HepG2 (cell line): ENCODE data around the gene OR2B2. TPM values are rescaled to one million over a fixed set of nuclear protein-coding genes. Genes with fewer than 3 reads are reported as not detected.
A peak's percentile ranks its signal among the peaks of the same experiment; 100 is the strongest.

Source experiments
- HES4 ChIP-seq: sonication (generic); formaldehyde crosslinking; IDR thresholded peaks from 2 replicates; pipeline ENCODE4 v1.9.0; 2021; ENCODE audit warnings: mild to moderate bottlenecking, missing genetic modification reagents, borderline replicate concordance
- ZBTB37 ChIP-seq: sonication (generic); formaldehyde crosslinking; IDR thresholded peaks from 2 replicates; pipeline ENCODE4 v1.4.0; 2020; ENCODE audit warnings: mild to moderate bottlenecking, missing genetic modification reagents
- ZNF296 ChIP-seq: sonication (generic); formaldehyde crosslinking; conservative IDR thresholded peaks from 2 replicates; pipeline ENCODE4 v1.5.0; 2020; ENCODE audit warnings: mild to moderate bottlenecking, missing genetic modification reagents
- ZNF33B ChIP-seq: sonication (generic); formaldehyde crosslinking; IDR thresholded peaks from 2 replicates; pipeline ENCODE4 v1.5.1; 2020; ENCODE audit warnings: mild to moderate bottlenecking, missing genetic modification reagents
- ZNF343 ChIP-seq: sonication (generic); formaldehyde crosslinking; IDR thresholded peaks from 2 replicates; pipeline ENCODE4 v1.4.0; 2020; ENCODE audit warnings: mild to moderate bottlenecking, missing genetic modification reagents
- ZNF543 ChIP-seq: sonication (generic); formaldehyde crosslinking; IDR thresholded peaks from 2 replicates; pipeline ENCODE4 v1.4.0; 2020; ENCODE audit warnings: mild to moderate bottlenecking, missing genetic modification reagents
- ZNF570 ChIP-seq: sonication (generic); formaldehyde crosslinking; IDR thresholded peaks from 2 replicates; pipeline ENCODE4 v1.4.0; 2020; ENCODE audit warnings: mild to moderate bottlenecking, missing genetic modification reagents, borderline replicate concordance
- polyA plus RNA-seq, 8 experiments: library from polyadenylated mRNA; depleted of rRNA in 3 of 8; stranded (reverse) in 7 of 8; unstranded in 1 of 8; fragments of >200 nt; fragmentation: Illumina TruSeq in 4 of 8; extraction: Trizol in 4 of 8; gene quantifications; 2 replicates each; pipeline versions ENCODE4 v1.2.1 to v1.2.3, GENCODE V29; 2011 to 2016; ENCODE audit warnings: low read depth in 4 of 8, missing spikeins in 1 of 8, mixed read lengths in 1 of 8; ENCODE audit not compliant: insufficient read depth in 1 of 8
- total RNA-seq, 5 experiments: library from RNA; depleted of rRNA; stranded (reverse); fragments of >200 nt; fragmentation: Illumina TruSeq; extraction: Trizol; gene quantifications; 2 replicates each; pipeline ENCODE4 v1.2.3, GENCODE V29; 2016; ENCODE audit warnings: low read depth in 1 of 5
- TF ChIP-seq, protein P1 (sequence below): IDR thresholded peaks from 2 replicates; pipeline ENCODE4 v1.6.1; 2016; ENCODE audit warnings: low read depth, missing genetic modification reagents, missing compliant biosample characterization
- TF ChIP-seq, protein P2 (sequence below): sonication (generic); formaldehyde crosslinking; IDR thresholded peaks from 2 replicates; pipeline ENCODE4 v1.4.0; 2020; ENCODE audit warnings: missing genetic modification reagents
- TF ChIP-seq, protein P3 (sequence below): sonication (generic); formaldehyde crosslinking; conservative IDR thresholded peaks from 2 replicates; pipeline ENCODE4 v1.4.0; 2020; ENCODE audit warnings: missing genetic modification reagents
- TF ChIP-seq, protein P4 (sequence below): sonication (generic); formaldehyde crosslinking; IDR thresholded peaks from 2 replicates; pipeline ENCODE4 v1.5.1; 2020; ENCODE audit warnings: mild to moderate bottlenecking, missing genetic modification reagents, moderate library complexity

Gene OR2B2
- total and polyA plus RNA-seq, 2 of the 13 experiments (the other 11 are each of a cell fraction or from before 2014, with no cell fraction given): not detected

DNA sequence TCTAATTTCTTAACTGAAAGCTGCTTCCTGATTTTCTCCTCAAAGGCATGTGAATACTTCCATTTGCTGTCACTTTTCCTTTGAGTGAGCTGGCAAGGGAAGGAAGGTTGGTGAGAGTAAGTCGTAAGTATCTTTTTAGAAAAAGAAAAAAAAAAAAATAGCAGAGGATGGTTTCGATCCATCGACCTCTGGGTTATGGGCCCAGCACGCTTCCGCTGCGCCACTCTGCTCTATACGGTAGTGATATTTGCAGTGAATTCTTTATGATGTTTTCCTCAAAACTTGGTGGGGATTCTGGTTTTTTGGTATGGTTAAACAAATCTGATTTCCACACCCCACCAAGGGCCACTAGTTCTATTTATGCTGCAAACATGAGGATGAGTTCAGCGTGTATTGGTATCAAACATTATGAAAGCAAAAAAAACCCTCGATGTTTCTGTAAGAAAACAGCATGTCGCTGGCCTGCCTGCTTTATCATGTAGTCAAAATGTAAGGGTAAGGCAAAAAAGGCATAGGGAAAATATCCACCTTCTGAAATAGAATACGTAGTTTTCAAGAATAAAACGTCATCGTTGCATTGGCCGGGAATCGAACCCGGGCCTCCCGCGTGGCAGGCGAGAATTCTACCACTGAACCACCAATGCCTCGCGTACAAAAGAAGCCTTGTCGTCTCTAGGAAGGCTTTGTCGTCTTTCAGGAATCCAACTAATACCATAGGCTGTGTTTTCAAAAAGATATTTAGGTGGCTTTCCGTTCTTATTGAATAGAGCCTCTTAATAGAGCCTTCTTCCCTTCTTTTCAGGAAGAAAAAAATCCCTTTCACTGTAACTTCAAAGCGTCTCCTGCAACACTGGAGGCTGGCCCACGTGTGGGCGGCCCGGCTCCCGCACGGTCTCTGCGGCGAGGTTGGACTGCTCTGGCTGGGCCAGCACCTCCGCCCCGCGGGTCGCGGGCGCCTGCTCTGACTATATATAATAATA is 9.6 kb downstream of the OR2B2 start (continued):
- no peak for TF ChIP-seq ZNF33B (CRISPR knock-in tag)
- TF ChIP-seq ZNF343: no peak
- TF ChIP-seq, protein P1, sequence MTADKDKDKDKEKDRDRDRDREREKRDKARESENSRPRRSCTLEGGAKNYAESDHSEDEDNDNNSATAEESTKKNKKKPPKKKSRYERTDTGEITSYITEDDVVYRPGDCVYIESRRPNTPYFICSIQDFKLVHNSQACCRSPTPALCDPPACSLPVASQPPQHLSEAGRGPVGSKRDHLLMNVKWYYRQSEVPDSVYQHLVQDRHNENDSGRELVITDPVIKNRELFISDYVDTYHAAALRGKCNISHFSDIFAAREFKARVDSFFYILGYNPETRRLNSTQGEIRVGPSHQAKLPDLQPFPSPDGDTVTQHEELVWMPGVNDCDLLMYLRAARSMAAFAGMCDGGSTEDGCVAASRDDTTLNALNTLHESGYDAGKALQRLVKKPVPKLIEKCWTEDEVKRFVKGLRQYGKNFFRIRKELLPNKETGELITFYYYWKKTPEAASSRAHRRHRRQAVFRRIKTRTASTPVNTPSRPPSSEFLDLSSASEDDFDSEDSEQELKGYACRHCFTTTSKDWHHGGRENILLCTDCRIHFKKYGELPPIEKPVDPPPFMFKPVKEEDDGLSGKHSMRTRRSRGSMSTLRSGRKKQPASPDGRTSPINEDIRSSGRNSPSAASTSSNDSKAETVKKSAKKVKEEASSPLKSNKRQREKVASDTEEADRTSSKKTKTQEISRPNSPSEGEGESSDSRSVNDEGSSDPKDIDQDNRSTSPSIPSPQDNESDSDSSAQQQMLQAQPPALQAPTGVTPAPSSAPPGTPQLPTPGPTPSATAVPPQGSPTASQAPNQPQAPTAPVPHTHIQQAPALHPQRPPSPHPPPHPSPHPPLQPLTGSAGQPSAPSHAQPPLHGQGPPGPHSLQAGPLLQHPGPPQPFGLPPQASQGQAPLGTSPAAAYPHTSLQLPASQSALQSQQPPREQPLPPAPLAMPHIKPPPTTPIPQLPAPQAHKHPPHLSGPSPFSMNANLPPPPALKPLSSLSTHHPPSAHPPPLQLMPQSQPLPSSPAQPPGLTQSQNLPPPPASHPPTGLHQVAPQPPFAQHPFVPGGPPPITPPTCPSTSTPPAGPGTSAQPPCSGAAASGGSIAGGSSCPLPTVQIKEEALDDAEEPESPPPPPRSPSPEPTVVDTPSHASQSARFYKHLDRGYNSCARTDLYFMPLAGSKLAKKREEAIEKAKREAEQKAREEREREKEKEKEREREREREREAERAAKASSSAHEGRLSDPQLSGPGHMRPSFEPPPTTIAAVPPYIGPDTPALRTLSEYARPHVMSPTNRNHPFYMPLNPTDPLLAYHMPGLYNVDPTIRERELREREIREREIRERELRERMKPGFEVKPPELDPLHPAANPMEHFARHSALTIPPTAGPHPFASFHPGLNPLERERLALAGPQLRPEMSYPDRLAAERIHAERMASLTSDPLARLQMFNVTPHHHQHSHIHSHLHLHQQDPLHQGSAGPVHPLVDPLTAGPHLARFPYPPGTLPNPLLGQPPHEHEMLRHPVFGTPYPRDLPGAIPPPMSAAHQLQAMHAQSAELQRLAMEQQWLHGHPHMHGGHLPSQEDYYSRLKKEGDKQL (CRISPR knock-in tag): no peak
- TF ChIP-seq, protein P2, sequence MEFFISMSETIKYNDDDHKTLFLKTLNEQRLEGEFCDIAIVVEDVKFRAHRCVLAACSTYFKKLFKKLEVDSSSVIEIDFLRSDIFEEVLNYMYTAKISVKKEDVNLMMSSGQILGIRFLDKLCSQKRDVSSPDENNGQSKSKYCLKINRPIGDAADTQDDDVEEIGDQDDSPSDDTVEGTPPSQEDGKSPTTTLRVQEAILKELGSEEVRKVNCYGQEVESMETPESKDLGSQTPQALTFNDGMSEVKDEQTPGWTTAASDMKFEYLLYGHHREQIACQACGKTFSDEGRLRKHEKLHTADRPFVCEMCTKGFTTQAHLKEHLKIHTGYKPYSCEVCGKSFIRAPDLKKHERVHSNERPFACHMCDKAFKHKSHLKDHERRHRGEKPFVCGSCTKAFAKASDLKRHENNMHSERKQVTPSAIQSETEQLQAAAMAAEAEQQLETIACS (CRISPR knock-in tag): no peak
- TF ChIP-seq ZNF570 (CRISPR knock-in tag): no peak
- no peak for TF ChIP-seq ZNF543 (CRISPR knock-in tag)
- TF ChIP-seq HES4 (CRISPR knock-in tag): no peak
- no peak for TF ChIP-seq ZNF296 (CRISPR knock-in tag)
- TF ChIP-seq ZBTB37: no peak
- TF ChIP-seq, protein P3, sequence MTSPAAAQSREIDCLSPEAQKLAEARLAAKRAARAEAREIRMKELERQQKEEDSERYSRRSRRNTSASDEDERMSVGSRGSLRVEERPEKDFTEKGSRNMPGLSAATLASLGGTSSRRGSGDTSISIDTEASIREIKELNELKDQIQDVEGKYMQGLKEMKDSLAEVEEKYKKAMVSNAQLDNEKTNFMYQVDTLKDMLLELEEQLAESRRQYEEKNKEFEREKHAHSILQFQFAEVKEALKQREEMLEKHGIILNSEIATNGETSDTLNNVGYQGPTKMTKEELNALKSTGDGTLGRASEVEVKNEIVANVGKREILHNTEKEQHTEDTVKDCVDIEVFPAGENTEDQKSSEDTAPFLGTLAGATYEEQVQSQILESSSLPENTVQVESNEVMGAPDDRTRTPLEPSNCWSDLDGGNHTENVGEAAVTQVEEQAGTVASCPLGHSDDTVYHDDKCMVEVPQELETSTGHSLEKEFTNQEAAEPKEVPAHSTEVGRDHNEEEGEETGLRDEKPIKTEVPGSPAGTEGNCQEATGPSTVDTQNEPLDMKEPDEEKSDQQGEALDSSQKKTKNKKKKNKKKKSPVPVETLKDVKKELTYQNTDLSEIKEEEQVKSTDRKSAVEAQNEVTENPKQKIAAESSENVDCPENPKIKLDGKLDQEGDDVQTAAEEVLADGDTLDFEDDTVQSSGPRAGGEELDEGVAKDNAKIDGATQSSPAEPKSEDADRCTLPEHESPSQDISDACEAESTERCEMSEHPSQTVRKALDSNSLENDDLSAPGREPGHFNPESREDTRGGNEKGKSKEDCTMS (CRISPR knock-in tag): no peak
- TF ChIP-seq, protein P4, sequence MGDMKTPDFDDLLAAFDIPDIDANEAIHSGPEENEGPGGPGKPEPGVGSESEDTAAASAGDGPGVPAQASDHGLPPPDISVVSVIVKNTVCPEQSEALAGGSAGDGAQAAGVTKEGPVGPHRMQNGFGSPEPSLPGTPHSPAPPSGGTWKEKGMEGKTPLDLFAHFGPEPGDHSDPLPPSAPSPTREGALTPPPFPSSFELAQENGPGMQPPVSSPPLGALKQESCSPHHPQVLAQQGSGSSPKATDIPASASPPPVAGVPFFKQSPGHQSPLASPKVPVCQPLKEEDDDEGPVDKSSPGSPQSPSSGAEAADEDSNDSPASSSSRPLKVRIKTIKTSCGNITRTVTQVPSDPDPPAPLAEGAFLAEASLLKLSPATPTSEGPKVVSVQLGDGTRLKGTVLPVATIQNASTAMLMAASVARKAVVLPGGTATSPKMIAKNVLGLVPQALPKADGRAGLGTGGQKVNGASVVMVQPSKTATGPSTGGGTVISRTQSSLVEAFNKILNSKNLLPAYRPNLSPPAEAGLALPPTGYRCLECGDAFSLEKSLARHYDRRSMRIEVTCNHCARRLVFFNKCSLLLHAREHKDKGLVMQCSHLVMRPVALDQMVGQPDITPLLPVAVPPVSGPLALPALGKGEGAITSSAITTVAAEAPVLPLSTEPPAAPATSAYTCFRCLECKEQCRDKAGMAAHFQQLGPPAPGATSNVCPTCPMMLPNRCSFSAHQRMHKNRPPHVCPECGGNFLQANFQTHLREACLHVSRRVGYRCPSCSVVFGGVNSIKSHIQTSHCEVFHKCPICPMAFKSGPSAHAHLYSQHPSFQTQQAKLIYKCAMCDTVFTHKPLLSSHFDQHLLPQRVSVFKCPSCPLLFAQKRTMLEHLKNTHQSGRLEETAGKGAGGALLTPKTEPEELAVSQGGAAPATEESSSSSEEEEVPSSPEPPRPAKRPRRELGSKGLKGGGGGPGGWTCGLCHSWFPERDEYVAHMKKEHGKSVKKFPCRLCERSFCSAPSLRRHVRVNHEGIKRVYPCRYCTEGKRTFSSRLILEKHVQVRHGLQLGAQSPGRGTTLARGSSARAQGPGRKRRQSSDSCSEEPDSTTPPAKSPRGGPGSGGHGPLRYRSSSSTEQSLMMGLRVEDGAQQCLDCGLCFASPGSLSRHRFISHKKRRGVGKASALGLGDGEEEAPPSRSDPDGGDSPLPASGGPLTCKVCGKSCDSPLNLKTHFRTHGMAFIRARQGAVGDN (CRISPR knock-in tag): peak; percentile 85
